Measurements from ENCODE around the gene OS9.

DNA sequence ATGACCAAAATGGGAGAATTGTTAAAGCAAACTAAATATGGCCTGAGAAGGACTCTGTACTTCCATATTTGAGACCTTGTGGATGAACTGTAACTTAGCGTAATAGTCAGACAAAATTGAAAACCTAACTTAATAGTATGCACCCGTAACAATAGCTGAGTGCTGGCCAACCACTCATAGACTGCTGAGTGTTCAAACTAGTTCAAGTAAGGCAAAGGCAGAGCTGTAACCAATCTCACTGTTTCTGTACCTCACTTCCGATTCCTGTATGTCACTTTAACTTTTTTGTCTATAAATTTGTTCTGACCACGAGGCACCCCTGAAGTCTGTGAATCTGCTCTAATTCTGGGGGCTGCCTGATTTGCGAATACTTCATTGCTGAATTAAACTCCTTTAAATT is 27.0 kb upstream of the OS9 start:
- TF ChIP-seq, protein P1, sequence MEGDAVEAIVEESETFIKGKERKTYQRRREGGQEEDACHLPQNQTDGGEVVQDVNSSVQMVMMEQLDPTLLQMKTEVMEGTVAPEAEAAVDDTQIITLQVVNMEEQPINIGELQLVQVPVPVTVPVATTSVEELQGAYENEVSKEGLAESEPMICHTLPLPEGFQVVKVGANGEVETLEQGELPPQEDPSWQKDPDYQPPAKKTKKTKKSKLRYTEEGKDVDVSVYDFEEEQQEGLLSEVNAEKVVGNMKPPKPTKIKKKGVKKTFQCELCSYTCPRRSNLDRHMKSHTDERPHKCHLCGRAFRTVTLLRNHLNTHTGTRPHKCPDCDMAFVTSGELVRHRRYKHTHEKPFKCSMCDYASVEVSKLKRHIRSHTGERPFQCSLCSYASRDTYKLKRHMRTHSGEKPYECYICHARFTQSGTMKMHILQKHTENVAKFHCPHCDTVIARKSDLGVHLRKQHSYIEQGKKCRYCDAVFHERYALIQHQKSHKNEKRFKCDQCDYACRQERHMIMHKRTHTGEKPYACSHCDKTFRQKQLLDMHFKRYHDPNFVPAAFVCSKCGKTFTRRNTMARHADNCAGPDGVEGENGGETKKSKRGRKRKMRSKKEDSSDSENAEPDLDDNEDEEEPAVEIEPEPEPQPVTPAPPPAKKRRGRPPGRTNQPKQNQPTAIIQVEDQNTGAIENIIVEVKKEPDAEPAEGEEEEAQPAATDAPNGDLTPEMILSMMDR (IDR thresholded peaks at IDR 0.05; ENCODE audit: borderline replicate concordance, extremely low read depth, low read length, poor library complexity, severe bottlenecking), result no peak
- no peak for TF ChIP-seq EZH2 (IDR thresholded peaks at IDR 0.05; ENCODE audit: borderline replicate concordance, low read depth, low read length, severe bottlenecking)

All from DND-41 (cell line).